ENCODE measurements around the gene PDE4B.
A peak's percentile ranks its signal among the peaks of the same experiment; 100 is the strongest.

PDE4B gene

GRCh38 chr1:65799601-65800000 is 6.9 kb downstream of the PDE4B start:
- H3K4me3 ChIP-seq (ENCODE audit: control insufficient read depth, low read depth, low read length): no peak overlapping the region
- TF ChIP-seq, protein P1, sequence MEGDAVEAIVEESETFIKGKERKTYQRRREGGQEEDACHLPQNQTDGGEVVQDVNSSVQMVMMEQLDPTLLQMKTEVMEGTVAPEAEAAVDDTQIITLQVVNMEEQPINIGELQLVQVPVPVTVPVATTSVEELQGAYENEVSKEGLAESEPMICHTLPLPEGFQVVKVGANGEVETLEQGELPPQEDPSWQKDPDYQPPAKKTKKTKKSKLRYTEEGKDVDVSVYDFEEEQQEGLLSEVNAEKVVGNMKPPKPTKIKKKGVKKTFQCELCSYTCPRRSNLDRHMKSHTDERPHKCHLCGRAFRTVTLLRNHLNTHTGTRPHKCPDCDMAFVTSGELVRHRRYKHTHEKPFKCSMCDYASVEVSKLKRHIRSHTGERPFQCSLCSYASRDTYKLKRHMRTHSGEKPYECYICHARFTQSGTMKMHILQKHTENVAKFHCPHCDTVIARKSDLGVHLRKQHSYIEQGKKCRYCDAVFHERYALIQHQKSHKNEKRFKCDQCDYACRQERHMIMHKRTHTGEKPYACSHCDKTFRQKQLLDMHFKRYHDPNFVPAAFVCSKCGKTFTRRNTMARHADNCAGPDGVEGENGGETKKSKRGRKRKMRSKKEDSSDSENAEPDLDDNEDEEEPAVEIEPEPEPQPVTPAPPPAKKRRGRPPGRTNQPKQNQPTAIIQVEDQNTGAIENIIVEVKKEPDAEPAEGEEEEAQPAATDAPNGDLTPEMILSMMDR (IDR thresholded peaks at IDR 0.05; ENCODE audit: control insufficient read depth, insufficient read depth, low read depth, low read length, missing control alignments): no peak
- DNase-seq (ENCODE audit: low read depth): no peak

GRCh38 chr1:65804584-65804983 is 11.9 kb downstream of the PDE4B start:
- TF ChIP-seq, protein P1 (IDR thresholded peaks at IDR 0.05; ENCODE audit: control insufficient read depth, insufficient read depth, low read depth, low read length, missing control alignments): no peak
- no peak overlapping the region for H3K4me3 ChIP-seq (ENCODE audit: control insufficient read depth, low read depth, low read length)
- no peak for DNase-seq (ENCODE audit: low read depth)

DNA sequence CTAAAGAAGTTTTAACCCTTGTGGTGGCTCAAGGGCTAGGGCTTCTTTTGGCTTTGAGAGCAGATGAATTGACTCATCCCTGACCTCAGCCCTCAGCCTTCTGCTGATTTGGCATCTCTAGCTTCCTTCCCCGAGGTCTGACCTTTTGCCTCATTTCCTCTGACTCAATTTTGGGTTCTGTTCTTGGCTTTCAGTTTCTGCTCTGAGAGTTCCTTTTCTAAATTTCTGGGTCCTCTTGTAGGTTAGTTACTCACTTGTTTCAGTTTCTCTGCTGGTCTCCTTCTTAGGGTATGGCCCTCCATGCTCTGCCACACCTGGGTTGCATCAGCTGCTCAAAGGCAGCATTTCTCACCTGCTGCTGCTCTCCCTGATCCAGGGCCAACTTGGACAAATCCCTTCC is 19.4 kb downstream of the PDE4B start:
- no peak for DNase-seq (ENCODE audit: low read depth)
- peak overlapping the region; percentile 9; the same call in 1 of the 2 replicates for H3K4me3 ChIP-seq (ENCODE audit: control insufficient read depth, low read depth, low read length)
- TF ChIP-seq, protein P1 (IDR thresholded peaks at IDR 0.05; ENCODE audit: control insufficient read depth, insufficient read depth, low read depth, low read length, missing control alignments): no peak

DNA sequence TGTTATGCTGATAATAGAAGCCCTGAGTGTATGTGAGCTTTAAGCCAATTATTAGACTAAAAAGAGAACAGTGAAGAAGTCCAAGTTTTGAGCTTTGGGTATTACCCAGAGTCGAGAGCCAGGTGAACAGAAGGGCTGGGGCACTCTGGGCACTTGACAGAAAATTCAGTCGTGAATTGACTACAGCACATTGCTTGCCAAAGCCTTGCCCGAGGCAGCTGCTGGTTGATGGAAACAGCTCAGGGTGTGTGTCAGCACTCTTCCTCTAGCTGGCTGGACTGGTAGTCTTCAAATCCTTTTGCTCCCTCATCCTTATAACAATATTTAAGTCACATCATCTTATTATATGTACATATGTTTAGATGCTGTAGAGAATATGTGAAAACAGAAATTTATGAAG is 21.3 kb downstream of the PDE4B start:
- H3K4me3 ChIP-seq (ENCODE audit: control insufficient read depth, low read depth, low read length): no peak overlapping the region
- no peak for DNase-seq (ENCODE audit: low read depth)
- TF ChIP-seq, protein P1 (IDR thresholded peaks at IDR 0.05; ENCODE audit: control insufficient read depth, insufficient read depth, low read depth, low read length, missing control alignments): no peak

- DNase-seq (ENCODE audit: low read depth): no peak
- no peak overlapping the region for H3K4me3 ChIP-seq (ENCODE audit: control insufficient read depth, low read depth, low read length)
- TF ChIP-seq, protein P1 (IDR thresholded peaks at IDR 0.05; ENCODE audit: control insufficient read depth, insufficient read depth, low read depth, low read length, missing control alignments): no peak
These were observed 22.1 kb downstream of the PDE4B start for GRCh38 chr1:65814752-65815151.

DNA sequence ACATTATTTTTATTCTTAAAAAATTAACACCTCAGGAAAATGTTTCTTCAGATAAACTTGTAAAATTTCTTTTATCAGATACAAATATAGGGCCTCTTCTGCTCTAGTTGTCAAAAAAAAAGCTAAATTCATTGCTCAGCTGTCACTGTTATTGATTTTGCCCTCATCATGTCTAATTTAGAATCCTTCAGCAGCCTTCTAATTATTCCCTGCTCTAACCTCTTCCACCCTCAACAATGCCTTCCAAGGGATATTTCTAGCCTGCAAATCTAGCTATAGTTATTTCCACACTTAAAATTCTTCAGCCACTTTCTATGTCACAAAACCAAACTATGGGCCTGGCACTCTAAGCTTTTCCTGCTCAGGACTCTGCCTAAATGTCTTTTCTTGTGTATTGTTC is 25.2 kb downstream of the PDE4B start:
- H3K4me3 ChIP-seq (ENCODE audit: control insufficient read depth, low read depth, low read length): no peak overlapping the region
- no peak for DNase-seq (ENCODE audit: low read depth)

More for the DNA sequence above, 25.2 kb downstream of the PDE4B start:
- TF ChIP-seq, protein P1 (IDR thresholded peaks at IDR 0.05; ENCODE audit: control insufficient read depth, insufficient read depth, low read depth, low read length, missing control alignments): no peak

Data from AG09309 (cell line).